Fibroblast of lung (primary cell): ENCODE measurements around the gene TPST2. TPM values are rescaled to one million over a fixed set of nuclear protein-coding genes. Genes with fewer than 3 reads are reported as not detected.

Source experiments
- DNase-seq, 2 donors: peaks; one replicate each; pipeline versions ENCODE4 v3.0.0 to v3.0.0-alpha.2; 2010; ENCODE audit warnings: low read depth in 2 of 2
- H2AFZ ChIP-seq: 2 replicates; pipeline ENCODE4 v1.5.1; 2012; ENCODE audit warnings: low read length, control low read depth, inconsistent platforms
- H3K27ac ChIP-seq: 2 replicates; pipeline ENCODE4 v1.5.1; 2011; ENCODE audit warnings: low read length, control low read depth; ENCODE audit not compliant: insufficient read depth
- H3K27me3 ChIP-seq: 2 replicates; pipeline ENCODE4 v1.5.1; 2011; ENCODE audit warnings: mild to moderate bottlenecking, low read length; ENCODE audit not compliant: control insufficient read depth, insufficient read depth
- H3K36me3 ChIP-seq: 2 replicates; pipeline ENCODE4 v1.5.1; 2011; ENCODE audit warnings: low read length; ENCODE audit not compliant: control insufficient read depth, insufficient read depth
- H3K4me1 ChIP-seq: 2 replicates; pipeline ENCODE4 v1.5.1; 2011; ENCODE audit warnings: low read length; ENCODE audit not compliant: control insufficient read depth, insufficient read depth; ENCODE audit errors: extremely low read depth
- H3K4me2 ChIP-seq: 2 replicates; pipeline ENCODE4 v1.5.1; 2011; ENCODE audit warnings: low read length, control low read depth; ENCODE audit not compliant: insufficient read depth; ENCODE audit errors: extremely low read depth
- H3K4me3 ChIP-seq, 4 experiments: fragments of 200-600 bp in 1 of 4; sonication (generic) in 1 of 4; replicated peaks in 1 of 4; 2 replicates each; pipeline ENCODE4 v1.5.1; 2011 to 2016; ENCODE audit warnings: low read length in 4 of 4, low read depth in 3 of 4, mild to moderate bottlenecking in 3 of 4, control low read depth in 2 of 4, inconsistent platforms in 1 of 4, mixed read lengths in 1 of 4; ENCODE audit not compliant: insufficient read depth in 1 of 4; ENCODE audit errors: control extremely low read depth in 1 of 4
- H3K79me2 ChIP-seq: 2 replicates; pipeline ENCODE4 v1.5.1; 2012; ENCODE audit warnings: mild to moderate bottlenecking, low read length, inconsistent platforms; ENCODE audit not compliant: control insufficient read depth, insufficient read depth
- H3K9ac ChIP-seq: 2 replicates; pipeline ENCODE4 v1.5.1; 2011; ENCODE audit warnings: mild to moderate bottlenecking, low read length, control low read depth; ENCODE audit not compliant: insufficient read depth
- H3K9me3 ChIP-seq: 2 replicates; pipeline ENCODE4 v1.5.1; 2012; ENCODE audit warnings: low read depth, low read length; ENCODE audit not compliant: control insufficient read depth, insufficient read depth
- H4K20me1 ChIP-seq: 2 replicates; pipeline ENCODE4 v1.5.1; 2011; ENCODE audit warnings: low read length; ENCODE audit not compliant: control insufficient read depth, insufficient read depth; ENCODE audit errors: extremely low read depth
- CTCF ChIP-seq, 2 donors: IDR thresholded peaks in 1 of 2; conservative IDR thresholded peaks in 1 of 2; 1 replicate in 1 of 2; 2 replicates in 1 of 2; pipeline ENCODE4 v1.5.1; 2011 to 2012; ENCODE audit warnings: low read length in 2 of 2, control low read depth in 1 of 2, inconsistent platforms in 1 of 2, low read depth in 1 of 2, mild to moderate bottlenecking in 1 of 2
- EZH2 ChIP-seq: IDR thresholded peaks from 2 replicates; pipeline ENCODE4 v1.5.1; 2012; ENCODE audit warnings: low read length, control low read depth, mild to moderate bottlenecking; ENCODE audit errors: missing control alignments
- polyA plus RNA-seq, 2 donors: library from polyadenylated mRNA; depleted of rRNA in 1 of 2; stranded (reverse) in 1 of 2; unstranded in 1 of 2; fragments of >200 nt; gene quantifications; 2 replicates each; pipeline ENCODE4 v1.2.1, GENCODE V29; 2011 to 2012; ENCODE audit warnings: missing spikeins in 1 of 2
- total RNA-seq: library from RNA; depleted of rRNA; stranded (reverse); fragments of >200 nt; gene quantifications from 2 replicates; pipeline ENCODE4 v1.2.1, GENCODE V29; 2014

Gene TPST2
- total and polyA plus RNA-seq, 2 donors (not counting 1 experiment from before 2014, with no cell fraction given) = 32.5 to 35.0 TPM

DNA sequence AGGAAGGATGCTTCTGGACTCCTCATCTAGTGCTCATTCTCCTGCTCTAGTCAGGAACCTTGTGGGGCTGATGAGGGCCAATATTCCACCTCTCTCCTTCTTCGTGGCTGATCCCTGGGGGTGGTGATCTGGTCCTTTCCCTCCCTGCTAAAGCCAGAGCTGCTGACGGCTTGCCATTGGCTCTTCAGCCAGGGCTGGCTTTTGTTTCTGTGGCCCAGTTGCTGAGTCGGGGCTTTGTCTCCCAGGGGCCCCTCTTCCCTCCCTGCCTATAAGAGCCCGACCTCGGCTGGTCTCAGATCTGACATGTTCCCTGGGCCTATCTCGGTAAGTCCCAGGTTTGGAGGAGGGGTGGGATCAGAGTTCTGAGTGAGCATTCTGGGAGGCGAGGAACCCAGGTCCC is 31.7 kb upstream of the TPST2 start, which contains the start of gene CRYBA4:
TSS of gene CRYBA4 (plus strand) at position 301 of the 400 bp plus-strand sequence. CDS start 634 bp downstream, outside the sequence.
- no peak within 1 kb of the TSS for H3K27ac ChIP-seq
- no peaks in the 10 kb centered on the region for H3K79me2 ChIP-seq
- no peak for DNase-seq
- H4K20me1 ChIP-seq = no peaks in the 10 kb centered on the region
- peaks cover 6% of the 10 kb centered on the region for H3K27me3 ChIP-seq
- no peak within 1 kb of the TSS for H3K4me2 ChIP-seq
- no peaks in the 10 kb centered on the region for H3K9me3 ChIP-seq
- no peak within 1 kb of the TSS for H3K4me3 ChIP-seq
- H3K4me1 ChIP-seq = peaks cover 5% of the 10 kb centered on the region
- TF ChIP-seq CTCF (conservative IDR thresholded peaks at IDR 0.05 in 1 of 2, IDR thresholded peaks at IDR 0.05 in 1 of 2; ENCODE audit: low read depth in 1 of 2, low read length in 2 of 2) (no peak), EZH2 (no peak)
- H3K36me3 ChIP-seq = no peaks in the 10 kb centered on the region
- H3K9ac ChIP-seq = no peak within 1 kb of the TSS
- no peak within 1 kb of the TSS for H2AFZ ChIP-seq

- no peaks in the 10 kb centered on the region for H4K20me1 ChIP-seq
- no peak overlapping the region for H3K27ac ChIP-seq
- H3K4me2 ChIP-seq = no peak overlapping the region
- no peak overlapping the region for H2AFZ ChIP-seq
- no peak for DNase-seq
- H3K9ac ChIP-seq = no peak overlapping the region
- H3K9me3 ChIP-seq = no peaks in the 10 kb centered on the region
- peaks cover 6% of the 10 kb centered on the region for H3K27me3 ChIP-seq
- no peak for TF ChIP-seq EZH2
- no peak for TF ChIP-seq CTCF (conservative IDR thresholded peaks at IDR 0.05 in 1 of 2, IDR thresholded peaks at IDR 0.05 in 1 of 2; ENCODE audit: low read depth in 1 of 2, low read length in 2 of 2)
- peaks cover 5% of the 10 kb centered on the region for H3K4me1 ChIP-seq
- H3K79me2 ChIP-seq = no peaks in the 10 kb centered on the region
- H3K4me3 ChIP-seq = no peak overlapping the region
- H3K36me3 ChIP-seq = no peaks in the 10 kb centered on the region
These were observed 30.3 kb upstream of the TPST2 start for GRCh38 chr22:26620197-26620596.

GRCh38 chr22:26619510-26619909 is 29.6 kb upstream of the TPST2 start:
- Histone ChIP-seq H2AFZ (no peak overlapping the region), H3K4me3 (no peak overlapping the region), H3K27me3 (peaks cover 6% of the 10 kb centered on the region), H4K20me1 (no peaks in the 10 kb centered on the region), H3K36me3 (no peaks in the 10 kb centered on the region), H3K4me1 (peaks cover 5% of the 10 kb centered on the region), H3K9me3 (no peaks in the 10 kb centered on the region), H3K9ac (no peak overlapping the region), H3K27ac (no peak overlapping the region), H3K4me2 (no peak overlapping the region), H3K79me2 (no peaks in the 10 kb centered on the region)
- DNase-seq = no peak
- no peak for TF ChIP-seq EZH2
